ENCODE results near the gene ASXL1. TPM values are rescaled to one million over a fixed set of nuclear protein-coding genes. Genes with fewer than 3 reads are reported as not detected.

The ASXL1 gene
- total RNA-seq, 6 experiments from 2014 or later: 49.0 to 62.4 (median 54.4) TPM

GRCh38 chr20:32441638-32442037, 83.5 kb downstream of the ASXL1 start:
- no peak overlapping the region for H3K4me3 Mint-ChIP-seq
- H3K36me3 Mint-ChIP-seq (ENCODE audit: low read depth): peaks cover 44% of the 10 kb centered on the region

GRCh38 chr20:32442630-32443373, 84.7 kb downstream of the ASXL1 start:
- DNase-seq: no peak
- H3K4me3 Mint-ChIP-seq: no peak overlapping the region
- no peak for TF ChIP-seq CTCF (IDR thresholded peaks at IDR 0.05)
- H3K27me3 Mint-ChIP-seq (ENCODE audit: insufficient read depth): peaks cover 20% of the 10 kb centered on the region
- no peak overlapping the region for H3K27ac Mint-ChIP-seq
- peaks cover 49% of the 10 kb centered on the region for H3K36me3 Mint-ChIP-seq (ENCODE audit: low read depth)
- peaks cover 48% of the 10 kb centered on the region for H3K4me1 Mint-ChIP-seq (ENCODE audit: low read depth)
- no peaks in the 10 kb centered on the region for H3K9me3 Mint-ChIP-seq

More at GRCh38 chr20:32441638-32442037, 83.5 kb downstream of the ASXL1 start:
- Mint-ChIP-seq H3K9me3 (no peaks in the 10 kb centered on the region), H3K4me1 (ENCODE audit: low read depth) (peaks cover 51% of the 10 kb centered on the region), H3K27me3 (ENCODE audit: insufficient read depth) (peaks cover 20% of the 10 kb centered on the region), H3K27ac (no peak overlapping the region)
- DNase-seq: no peak
- no peak for TF ChIP-seq CTCF (IDR thresholded peaks at IDR 0.05)

- Mint-ChIP-seq H3K27me3 (ENCODE audit: insufficient read depth) (peaks cover 20% of the 10 kb centered on the region), H3K4me3 (no peak overlapping the region), H3K27ac (no peak overlapping the region; the same call in 1 of the 2 replicates), H3K36me3 (ENCODE audit: low read depth) (peaks cover 46% of the 10 kb centered on the region), H3K9me3 (no peaks in the 10 kb centered on the region), H3K4me1 (ENCODE audit: low read depth) (peaks cover 42% of the 10 kb centered on the region)
- TF ChIP-seq CTCF (IDR thresholded peaks at IDR 0.05): no peak
- DNase-seq: no peak
These were observed 85.3 kb downstream of the ASXL1 start for GRCh38 chr20:32443386-32443974.

GRCh38 chr20:32444474-32445220, 86.5 kb downstream of the ASXL1 start:
- DNase-seq: no peak
- TF ChIP-seq CTCF (IDR thresholded peaks at IDR 0.05): no peak
- H3K9me3 Mint-ChIP-seq: no peaks in the 10 kb centered on the region
- H3K27me3 Mint-ChIP-seq (ENCODE audit: insufficient read depth): peaks cover 14% of the 10 kb centered on the region
- peak overlapping the region; percentile 59 for H3K27ac Mint-ChIP-seq
- peaks cover 37% of the 10 kb centered on the region for H3K36me3 Mint-ChIP-seq (ENCODE audit: low read depth)
- H3K4me3 Mint-ChIP-seq: no peak overlapping the region
- peaks cover 30% of the 10 kb centered on the region for H3K4me1 Mint-ChIP-seq (ENCODE audit: low read depth)

GRCh38 chr20:32445539-32446273, 87.6 kb downstream of the ASXL1 start:
- no peak overlapping the region; the same call in 1 of the 2 replicates for H3K4me3 Mint-ChIP-seq
- H3K4me1 Mint-ChIP-seq (ENCODE audit: low read depth): peaks cover 25% of the 10 kb centered on the region
- H3K9me3 Mint-ChIP-seq: no peaks in the 10 kb centered on the region
- no peak for DNase-seq
- H3K36me3 Mint-ChIP-seq (ENCODE audit: low read depth): peaks cover 37% of the 10 kb centered on the region
- H3K27ac Mint-ChIP-seq: peak overlapping the region; percentile 50
- TF ChIP-seq CTCF (IDR thresholded peaks at IDR 0.05): no peak
- peaks cover 12% of the 10 kb centered on the region for H3K27me3 Mint-ChIP-seq (ENCODE audit: insufficient read depth)
